HG03108 (cell line): ENCODE data around the gene AGBL1.
"Not testable (repeated sequence)": the region's sequence is repeated elsewhere in the genome, so short reads cannot be mapped to it uniquely, and the experiment has no call there.

Source experiments
- ATAC-seq: cut with Tn5 transposase; IDR thresholded peaks from one replicate; pipeline ENCODE4 v1.9.1; 2021; ENCODE audit warnings: moderate library complexity; ENCODE audit not compliant: unreplicated experiment

AGBL1 gene

GRCh38 chr15:86850939-86851338, 771.3 kb downstream of the AGBL1 start:
- no peak for ATAC-seq

GRCh38 chr15:86852741-86853140, 773.1 kb downstream of the AGBL1 start:
- no peak for ATAC-seq

DNA sequence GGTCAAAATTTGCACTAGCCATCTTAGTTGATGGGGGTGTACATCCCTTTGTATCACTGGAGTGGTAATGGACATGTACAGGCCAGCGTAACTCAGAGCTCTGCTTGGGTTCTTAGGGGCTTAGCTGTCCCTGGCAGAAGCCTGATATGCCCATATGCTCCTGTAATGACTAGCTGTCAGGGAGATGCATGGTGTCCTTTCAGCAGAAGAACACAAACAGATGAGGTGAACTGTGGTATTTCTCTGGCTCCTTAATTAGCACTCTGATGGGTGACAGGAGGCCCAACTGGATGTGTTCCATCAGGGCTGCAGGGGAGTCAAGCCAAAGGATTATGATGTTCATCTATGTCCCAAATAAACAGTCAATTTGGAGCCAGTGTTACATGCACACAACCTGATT, 774.5 kb downstream of the AGBL1 start:
- no peak for ATAC-seq

- no peak for ATAC-seq
Observed at GRCh38 chr15:86855307-86856291, 775.9 kb downstream of the AGBL1 start.

GRCh38 chr15:86857701-86858100, 778.0 kb downstream of the AGBL1 start:
- no peak for ATAC-seq

- ATAC-seq: no peak
Observed at GRCh38 chr15:86863226-86863915, 783.7 kb downstream of the AGBL1 start.

GRCh38 chr15:86865920-86866319, 786.2 kb downstream of the AGBL1 start:
- no peak for ATAC-seq

DNA sequence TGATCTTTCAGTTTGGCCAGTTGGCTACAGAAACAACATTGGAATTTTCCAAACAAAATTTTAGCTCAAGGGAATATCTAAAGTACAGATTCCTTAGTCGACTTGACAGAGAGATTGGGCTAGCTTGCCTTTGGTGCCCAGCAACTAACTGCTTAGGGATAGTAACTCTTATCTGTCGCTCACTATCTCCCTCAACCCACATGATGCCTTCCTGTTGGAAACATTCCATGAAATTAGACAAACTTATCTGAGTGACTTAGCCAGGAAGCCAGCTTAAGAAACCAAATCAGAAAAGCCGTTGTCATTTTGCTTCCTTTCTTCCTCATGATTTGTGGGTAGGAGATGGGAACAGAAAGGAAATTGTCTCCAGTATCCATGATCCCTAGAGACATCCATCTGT, 791.2 kb downstream of the AGBL1 start:
- ATAC-seq: no peak

GRCh38 chr15:86871964-86872363, 792.3 kb downstream of the AGBL1 start:
- no peak for ATAC-seq

DNA sequence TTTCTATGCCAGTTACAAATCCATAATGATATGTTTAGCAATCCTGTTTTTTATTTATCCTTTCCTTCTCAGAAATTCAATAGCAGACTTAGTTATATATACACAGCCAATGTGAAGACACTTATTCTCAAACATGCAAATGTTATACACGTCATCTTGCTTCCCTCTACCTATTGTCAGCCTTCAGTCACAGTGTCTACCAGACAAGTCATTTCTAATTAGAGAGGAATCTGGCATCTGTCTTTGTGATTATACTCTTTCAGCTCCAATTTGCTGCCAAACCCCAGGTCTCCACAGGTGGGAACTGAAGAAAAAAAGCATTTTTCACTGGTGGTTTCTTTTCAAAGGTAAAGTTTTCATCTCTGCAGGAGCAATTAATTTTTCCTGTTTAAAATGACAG, 793.1 kb downstream of the AGBL1 start:
- no peak for ATAC-seq

DNA sequence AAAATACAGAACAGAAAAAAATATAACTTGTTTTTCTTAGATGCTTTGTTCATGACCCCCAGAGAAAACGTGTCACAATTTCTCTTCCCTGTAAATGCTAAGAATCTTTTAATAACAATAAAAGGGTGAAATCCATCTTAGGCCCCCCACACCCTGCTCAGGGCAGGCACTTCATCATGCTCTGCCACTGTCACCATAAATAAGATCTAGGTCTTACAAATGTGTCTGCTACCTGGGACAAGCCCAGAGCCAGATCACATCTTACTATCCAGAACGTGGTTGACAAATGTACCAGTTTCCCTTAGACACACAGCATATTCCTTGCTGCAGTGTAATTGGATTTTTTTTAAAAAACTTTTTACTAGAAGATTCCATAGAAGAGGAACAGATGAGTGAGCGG, 795.4 kb downstream of the AGBL1 start:
- ATAC-seq: no peak

DNA sequence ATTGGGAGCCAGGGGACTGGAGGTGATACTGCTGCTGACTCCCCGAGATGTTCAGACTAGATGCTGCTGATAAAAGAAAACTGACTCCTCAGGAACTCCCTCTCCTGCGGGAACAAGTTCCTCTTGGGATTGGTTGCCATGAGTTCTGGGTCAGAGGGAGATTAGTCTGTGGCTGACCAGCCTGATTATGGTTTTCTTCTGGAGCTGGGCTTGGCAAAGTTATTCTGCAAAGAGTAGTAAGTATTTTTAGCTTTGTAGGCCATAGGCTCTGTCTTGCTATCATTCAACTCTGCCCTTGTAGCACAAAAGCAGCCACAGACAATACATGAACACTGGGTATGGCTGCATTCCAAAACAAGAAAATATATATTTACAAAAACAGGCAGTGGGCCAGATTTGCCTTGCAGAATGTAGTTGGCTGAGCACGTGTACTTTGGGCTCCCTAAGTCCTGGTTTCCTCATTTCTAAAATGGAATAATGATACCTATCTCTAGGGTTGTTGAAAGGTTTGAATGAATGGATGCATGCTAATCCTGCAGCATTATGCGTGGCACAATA, 796.8 kb downstream of the AGBL1 start:
- ATAC-seq: no peak

DNA sequence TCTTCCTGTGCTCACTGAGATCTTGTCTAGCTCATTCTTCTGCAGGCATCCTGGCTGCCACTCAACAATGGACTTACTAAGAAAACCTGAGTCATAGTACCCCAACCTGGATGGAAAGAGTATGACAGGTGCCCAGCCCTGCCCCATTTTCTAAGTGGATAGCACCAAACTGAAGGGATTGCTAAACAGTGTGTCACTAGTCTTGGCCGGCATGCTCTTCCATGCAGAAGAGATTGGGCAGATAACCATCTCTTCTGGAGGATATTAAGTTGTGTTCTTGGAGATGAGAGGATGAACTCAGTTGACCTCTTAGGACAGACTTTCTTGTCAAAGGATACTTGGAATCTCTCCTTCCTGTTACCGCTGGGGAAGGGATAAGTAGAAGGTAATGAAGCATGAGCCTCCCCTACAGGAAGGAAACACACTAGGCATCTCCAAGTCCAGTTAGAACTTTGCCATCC, 797.5 kb downstream of the AGBL1 start:
- ATAC-seq: no peak

DNA sequence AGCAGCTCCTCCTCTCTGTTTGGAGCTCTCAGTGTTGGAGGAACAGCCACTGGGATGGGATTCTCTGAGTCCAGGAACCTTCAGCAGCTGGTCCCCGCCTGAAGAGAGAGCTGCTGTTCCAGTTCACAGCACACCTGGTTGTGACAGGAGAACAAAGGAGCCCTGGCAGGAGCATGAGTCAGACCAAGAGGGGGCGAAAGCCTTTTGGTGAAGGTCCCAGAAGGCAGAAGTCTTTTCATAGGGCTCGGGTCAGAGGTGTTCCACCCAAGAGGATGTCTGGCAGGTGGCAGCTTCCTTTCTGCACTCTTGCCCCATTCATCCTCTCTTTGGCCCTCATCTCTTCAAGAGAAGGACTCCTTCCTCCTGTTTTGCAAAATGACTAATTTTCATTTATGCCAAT, 799.2 kb downstream of the AGBL1 start:
- ATAC-seq: not testable (repeated sequence)

DNA sequence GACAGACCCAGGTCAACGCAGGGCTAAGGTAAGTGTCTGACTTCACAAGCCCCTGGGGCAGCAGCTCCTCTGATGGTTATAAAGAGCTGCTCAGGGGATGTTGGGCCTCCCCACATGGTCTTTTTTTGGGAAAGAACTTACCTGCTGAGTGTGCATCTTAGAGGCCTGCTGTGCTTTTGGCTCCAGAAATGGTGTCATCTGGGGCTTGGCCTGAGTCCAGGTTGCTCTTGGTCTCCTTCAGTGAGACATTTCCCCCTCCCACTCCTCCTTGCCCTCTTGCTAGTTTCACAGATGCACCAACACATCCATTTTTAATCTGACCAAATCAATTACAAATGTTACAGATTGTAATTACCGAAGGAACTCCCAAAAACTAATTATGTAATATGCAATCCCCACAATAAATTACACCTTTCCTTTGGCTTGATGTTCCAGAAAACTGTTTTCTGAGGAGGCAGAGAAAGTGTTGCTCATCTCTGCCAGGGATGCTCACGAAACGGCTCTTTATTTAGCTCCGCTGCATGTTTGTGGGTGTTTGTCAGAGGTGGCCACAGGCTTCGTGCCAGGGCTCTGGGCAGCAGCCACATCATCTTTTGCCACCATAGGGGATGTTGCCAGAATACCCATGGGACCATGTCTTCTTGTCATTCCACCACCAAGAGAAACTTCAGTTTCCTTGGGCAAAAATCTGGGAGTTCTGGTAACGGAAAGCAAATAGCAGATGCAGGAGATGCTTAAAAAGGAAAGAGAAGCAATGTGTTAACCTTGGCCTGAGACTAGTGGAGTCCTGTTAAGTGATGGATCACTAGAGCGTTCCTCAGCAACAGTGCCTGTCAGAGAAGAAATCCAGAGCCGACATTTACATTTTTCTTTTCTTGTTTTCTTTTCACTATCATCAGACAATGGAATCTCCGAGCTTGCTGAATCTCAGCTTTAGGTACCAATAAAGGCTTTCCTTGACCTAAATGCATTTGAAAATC, 799.9 kb downstream of the AGBL1 start:
- ATAC-seq: no peak

GRCh38 chr15:86885616-86886015, 805.9 kb downstream of the AGBL1 start:
- ATAC-seq: no peak

DNA sequence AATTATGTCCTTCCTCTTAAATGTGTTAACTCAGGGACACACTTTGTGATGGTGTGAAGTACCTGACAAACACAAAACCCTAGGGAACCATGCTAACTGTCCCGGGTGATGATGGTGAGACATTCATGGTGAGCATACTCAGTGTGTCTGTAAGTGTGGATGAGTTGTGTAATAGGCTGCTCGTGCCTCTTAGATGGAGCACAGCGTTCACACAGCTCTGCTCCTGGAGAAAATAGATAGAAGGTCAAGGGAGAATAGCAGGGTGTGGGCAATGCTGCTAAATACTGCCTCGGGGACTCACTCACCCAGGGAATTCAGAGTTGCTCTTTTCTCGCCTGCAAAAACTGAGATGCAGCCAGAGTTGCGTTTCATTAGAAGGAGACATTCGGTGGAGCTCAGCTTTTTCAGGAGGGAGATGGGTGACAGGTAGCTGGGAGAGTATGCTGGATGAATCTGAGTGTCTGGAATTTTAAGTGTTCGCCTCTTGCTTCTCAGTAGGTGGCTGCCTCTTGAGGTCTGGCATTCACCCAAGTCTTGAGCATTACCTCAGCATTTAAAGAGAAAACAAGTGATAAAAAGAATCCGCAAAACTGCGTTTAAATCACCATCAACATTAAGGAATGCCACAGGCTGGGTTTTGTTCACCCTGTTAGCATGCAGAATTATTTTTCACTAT, 813.2 kb downstream of the AGBL1 start:
- ATAC-seq: no peak

DNA sequence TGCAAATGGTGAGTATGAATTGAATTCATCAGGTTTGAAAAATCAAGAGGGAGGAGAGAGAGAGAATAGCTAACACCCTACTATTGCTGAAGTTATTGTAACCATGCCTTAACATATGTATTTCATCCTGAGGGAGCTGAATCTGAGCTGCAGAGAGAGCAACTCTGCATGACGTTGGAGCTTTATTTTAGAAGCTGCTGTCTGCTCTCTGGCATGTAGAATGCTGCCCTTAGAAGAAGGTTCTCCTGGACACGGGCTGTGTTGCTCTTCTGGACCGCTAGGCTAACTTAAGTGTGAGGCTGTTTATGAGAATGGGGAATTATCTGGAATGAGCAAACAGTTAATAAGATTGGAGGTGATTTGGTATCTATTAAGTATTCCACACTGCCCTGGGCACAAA, 814.6 kb downstream of the AGBL1 start:
- no peak for ATAC-seq

GRCh38 chr15:86903642-86904421, 824.2 kb downstream of the AGBL1 start:
- ATAC-seq: no peak
